ENCODE data around the gene MED22.

DNA sequence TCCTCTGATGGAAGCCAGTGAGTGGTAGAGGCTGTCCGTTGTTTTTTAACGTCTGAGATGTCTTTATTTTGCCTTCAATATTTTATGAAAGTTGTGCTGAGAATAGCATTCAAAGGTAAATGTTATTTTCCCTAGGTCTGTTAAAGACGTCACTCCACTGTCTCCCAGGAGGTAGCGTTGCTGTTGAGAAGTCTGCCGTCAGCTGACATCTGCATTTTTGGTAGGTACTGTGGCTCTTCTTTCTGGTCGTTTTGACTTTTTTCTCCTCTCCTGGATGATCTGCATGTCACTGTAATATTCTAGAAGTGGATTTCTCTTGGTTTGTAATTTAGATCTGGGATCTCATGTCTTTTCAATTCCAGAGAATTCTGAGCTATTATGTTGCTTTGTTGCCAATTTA, 38.3 kb downstream of the MED22 start:
- TF ChIP-seq, protein P1, sequence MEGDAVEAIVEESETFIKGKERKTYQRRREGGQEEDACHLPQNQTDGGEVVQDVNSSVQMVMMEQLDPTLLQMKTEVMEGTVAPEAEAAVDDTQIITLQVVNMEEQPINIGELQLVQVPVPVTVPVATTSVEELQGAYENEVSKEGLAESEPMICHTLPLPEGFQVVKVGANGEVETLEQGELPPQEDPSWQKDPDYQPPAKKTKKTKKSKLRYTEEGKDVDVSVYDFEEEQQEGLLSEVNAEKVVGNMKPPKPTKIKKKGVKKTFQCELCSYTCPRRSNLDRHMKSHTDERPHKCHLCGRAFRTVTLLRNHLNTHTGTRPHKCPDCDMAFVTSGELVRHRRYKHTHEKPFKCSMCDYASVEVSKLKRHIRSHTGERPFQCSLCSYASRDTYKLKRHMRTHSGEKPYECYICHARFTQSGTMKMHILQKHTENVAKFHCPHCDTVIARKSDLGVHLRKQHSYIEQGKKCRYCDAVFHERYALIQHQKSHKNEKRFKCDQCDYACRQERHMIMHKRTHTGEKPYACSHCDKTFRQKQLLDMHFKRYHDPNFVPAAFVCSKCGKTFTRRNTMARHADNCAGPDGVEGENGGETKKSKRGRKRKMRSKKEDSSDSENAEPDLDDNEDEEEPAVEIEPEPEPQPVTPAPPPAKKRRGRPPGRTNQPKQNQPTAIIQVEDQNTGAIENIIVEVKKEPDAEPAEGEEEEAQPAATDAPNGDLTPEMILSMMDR (IDR thresholded peaks at IDR 0.05; ENCODE audit: low read length) = no peak
- TF ChIP-seq EZH2 (optimal IDR thresholded peaks at IDR 0.05; ENCODE audit: low read depth, low read length) = no peak
- no peak for TF ChIP-seq EZH2phosphoT487 (IDR thresholded peaks at IDR 0.05; ENCODE audit: low read length)
